HepG2 (cell line): ENCODE results near the gene GTF2H2C.
"Not testable (repeated sequence)": the region's sequence is repeated elsewhere in the genome, so short reads cannot be mapped to it uniquely, and the experiment has no call there.

Experiments
- CHD4 ChIP-seq: fragments of 200-600 bp; sonication (generic); IDR thresholded peaks from 2 replicates; pipeline ENCODE4 v1.7.0; 2017; ENCODE audit warnings: mild to moderate bottlenecking, low read length, borderline replicate concordance
- KAT7 ChIP-seq: IDR thresholded peaks from 2 replicates; pipeline ENCODE4 v1.6.1; 2018; ENCODE audit warnings: borderline replicate concordance, missing compliant biosample characterization
- PREB ChIP-seq: sonication (generic); formaldehyde crosslinking; IDR thresholded peaks from 2 replicates; pipeline ENCODE4 v1.4.0; 2020; ENCODE audit warnings: missing genetic modification reagents
- RAD51 ChIP-seq: fragments of 450-650 bp; IDR thresholded peaks from 2 replicates; pipeline ENCODE4 v1.6.1; 2016; ENCODE audit warnings: borderline replicate concordance
- TF ChIP-seq, protein P1 (sequence below): sonication (generic); formaldehyde crosslinking; IDR thresholded peaks from 2 replicates; pipeline ENCODE4 v1.4.0; 2020; ENCODE audit warnings: missing genetic modification reagents
- TF ChIP-seq, protein P2 (sequence below): sonication (generic); formaldehyde crosslinking; IDR thresholded peaks from 2 replicates; pipeline ENCODE4 v1.5.0; 2020; ENCODE audit warnings: mild to moderate bottlenecking, missing genetic modification reagents, moderate library complexity
- TF ChIP-seq, protein P3 (sequence below): sonication (generic); formaldehyde crosslinking; IDR thresholded peaks from 2 replicates; pipeline ENCODE4 v1.4.0; 2020; ENCODE audit warnings: missing genetic modification reagents
- TF ChIP-seq, protein P4 (sequence below): IDR thresholded peaks from 2 replicates; pipeline ENCODE4 v1.6.1; 2012; ENCODE audit warnings: inconsistent platforms

- not testable (repeated sequence) for TF ChIP-seq RAD51; CHD4; KAT7 (CRISPR knock-in tag); PREB (CRISPR knock-in tag)
- TF ChIP-seq, protein P1, sequence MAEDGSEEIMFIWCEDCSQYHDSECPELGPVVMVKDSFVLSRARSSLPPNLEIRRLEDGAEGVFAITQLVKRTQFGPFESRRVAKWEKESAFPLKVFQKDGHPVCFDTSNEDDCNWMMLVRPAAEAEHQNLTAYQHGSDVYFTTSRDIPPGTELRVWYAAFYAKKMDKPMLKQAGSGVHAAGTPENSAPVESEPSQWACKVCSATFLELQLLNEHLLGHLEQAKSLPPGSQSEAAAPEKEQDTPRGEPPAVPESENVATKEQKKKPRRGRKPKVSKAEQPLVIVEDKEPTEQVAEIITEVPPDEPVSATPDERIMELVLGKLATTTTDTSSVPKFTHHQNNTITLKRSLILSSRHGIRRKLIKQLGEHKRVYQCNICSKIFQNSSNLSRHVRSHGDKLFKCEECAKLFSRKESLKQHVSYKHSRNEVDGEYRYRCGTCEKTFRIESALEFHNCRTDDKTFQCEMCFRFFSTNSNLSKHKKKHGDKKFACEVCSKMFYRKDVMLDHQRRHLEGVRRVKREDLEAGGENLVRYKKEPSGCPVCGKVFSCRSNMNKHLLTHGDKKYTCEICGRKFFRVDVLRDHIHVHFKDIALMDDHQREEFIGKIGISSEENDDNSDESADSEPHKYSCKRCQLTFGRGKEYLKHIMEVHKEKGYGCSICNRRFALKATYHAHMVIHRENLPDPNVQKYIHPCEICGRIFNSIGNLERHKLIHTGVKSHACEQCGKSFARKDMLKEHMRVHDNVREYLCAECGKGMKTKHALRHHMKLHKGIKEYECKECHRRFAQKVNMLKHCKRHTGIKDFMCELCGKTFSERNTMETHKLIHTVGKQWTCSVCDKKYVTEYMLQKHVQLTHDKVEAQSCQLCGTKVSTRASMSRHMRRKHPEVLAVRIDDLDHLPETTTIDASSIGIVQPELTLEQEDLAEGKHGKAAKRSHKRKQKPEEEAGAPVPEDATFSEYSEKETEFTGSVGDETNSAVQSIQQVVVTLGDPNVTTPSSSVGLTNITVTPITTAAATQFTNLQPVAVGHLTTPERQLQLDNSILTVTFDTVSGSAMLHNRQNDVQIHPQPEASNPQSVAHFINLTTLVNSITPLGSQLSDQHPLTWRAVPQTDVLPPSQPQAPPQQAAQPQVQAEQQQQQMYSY (CRISPR knock-in tag): not testable (repeated sequence)
- TF ChIP-seq, protein P2, sequence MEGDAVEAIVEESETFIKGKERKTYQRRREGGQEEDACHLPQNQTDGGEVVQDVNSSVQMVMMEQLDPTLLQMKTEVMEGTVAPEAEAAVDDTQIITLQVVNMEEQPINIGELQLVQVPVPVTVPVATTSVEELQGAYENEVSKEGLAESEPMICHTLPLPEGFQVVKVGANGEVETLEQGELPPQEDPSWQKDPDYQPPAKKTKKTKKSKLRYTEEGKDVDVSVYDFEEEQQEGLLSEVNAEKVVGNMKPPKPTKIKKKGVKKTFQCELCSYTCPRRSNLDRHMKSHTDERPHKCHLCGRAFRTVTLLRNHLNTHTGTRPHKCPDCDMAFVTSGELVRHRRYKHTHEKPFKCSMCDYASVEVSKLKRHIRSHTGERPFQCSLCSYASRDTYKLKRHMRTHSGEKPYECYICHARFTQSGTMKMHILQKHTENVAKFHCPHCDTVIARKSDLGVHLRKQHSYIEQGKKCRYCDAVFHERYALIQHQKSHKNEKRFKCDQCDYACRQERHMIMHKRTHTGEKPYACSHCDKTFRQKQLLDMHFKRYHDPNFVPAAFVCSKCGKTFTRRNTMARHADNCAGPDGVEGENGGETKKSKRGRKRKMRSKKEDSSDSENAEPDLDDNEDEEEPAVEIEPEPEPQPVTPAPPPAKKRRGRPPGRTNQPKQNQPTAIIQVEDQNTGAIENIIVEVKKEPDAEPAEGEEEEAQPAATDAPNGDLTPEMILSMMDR (CRISPR knock-in tag): not testable (repeated sequence)
- TF ChIP-seq, protein P3, sequence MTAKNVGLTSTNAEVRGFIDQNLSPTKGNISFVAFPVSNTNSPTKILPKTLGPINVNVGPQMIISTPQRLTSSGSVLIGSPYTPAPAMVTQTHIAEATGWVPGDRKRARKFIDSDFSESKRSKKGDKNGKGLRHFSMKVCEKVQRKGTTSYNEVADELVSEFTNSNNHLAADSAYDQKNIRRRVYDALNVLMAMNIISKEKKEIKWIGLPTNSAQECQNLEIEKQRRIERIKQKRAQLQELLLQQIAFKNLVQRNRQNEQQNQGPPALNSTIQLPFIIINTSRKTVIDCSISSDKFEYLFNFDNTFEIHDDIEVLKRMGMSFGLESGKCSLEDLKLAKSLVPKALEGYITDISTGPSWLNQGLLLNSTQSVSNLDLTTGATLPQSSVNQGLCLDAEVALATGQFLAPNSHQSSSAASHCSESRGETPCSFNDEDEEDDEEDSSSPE (CRISPR knock-in tag): not testable (repeated sequence)
- TF ChIP-seq, protein P4, sequence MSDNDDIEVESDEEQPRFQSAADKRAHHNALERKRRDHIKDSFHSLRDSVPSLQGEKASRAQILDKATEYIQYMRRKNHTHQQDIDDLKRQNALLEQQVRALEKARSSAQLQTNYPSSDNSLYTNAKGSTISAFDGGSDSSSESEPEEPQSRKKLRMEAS: not testable (repeated sequence)
Observed at GRCh38 chr5:69614843-69615242, 54.9 kb downstream of the GTF2H2C start.
